Activated CD8-positive, alpha-beta memory T cell treated with anti-CD3 and anti-CD28 coated beads for 4 hours (primary cell): ENCODE measurements around the gene PTPN14.

Experiments used
- DNase-seq, 2 donors: peaks; one replicate each; pipeline ENCODE4 v3.0.0-alpha.2; 2020; ENCODE audit warnings: low read depth in 2 of 2

The PTPN14 gene

DNA sequence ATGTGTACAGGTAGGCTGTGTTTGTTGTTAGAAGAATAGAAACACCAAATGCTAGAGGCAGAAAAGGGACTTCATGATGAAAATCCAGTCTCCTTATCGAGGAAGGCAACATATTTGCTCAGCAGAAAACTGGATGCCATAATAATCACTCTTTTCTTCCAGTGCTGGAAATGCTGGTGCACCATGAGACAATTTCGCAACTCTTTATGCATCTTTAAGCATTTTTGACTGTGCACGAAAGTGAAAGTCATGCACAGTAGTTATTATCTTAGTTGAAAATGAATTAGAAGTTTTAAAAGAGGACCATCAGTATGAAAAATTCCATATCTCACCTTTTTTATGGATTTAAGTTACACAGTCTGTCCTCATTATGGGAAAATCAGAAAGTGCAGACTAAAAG is 241.4 kb downstream of the PTPN14 start:
- no peak for DNase-seq

DNA sequence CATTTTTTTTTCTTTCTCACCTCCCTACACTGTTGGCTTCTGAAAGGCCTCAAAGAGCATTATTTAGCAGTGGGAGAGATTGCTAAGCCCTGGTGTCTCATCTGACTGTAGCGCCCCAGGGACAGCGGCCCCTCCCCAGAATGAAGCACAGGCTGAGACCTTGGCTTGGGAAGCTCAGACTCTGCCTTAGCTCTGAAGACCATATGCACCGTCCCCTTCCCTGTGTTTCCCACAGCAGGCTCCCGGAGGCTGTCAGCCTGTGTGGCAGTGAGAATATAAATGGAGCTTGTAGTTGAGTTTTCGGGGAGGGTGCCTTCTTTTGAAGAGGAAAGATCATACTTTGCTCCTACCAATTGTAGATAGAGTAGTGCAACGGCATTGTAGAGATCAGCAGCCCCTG is 245.1 kb downstream of the PTPN14 start:
- no peak for DNase-seq

DNA sequence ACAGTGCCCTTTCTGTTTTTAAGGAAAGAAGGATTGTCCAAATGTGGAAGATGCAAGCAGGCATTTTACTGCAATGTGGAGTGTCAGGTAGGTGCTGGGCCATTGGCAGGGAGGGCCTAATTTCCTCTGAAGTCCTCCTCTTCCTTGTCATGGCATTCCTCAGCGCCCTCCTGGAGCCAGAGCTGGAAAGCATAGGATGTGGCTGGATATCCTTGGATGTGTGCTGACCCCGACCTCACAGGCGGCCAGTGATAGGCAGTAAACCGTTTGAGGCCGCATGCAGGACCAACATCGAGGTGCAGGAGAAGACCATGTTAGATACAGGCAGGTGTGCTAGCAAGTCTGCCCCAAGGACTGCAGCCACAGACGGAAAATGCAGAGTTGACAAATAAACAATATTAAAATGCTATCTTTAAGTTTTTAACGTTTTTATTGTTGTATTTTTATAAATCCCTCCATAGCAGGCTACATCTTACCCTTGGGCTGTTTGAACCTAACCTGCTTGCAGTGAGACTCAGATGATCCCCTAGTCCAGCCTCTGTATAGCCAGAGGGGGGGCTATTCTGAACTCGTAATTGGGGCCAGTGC is 246.1 kb downstream of the PTPN14 start:
- DNase-seq: no peak

DNA sequence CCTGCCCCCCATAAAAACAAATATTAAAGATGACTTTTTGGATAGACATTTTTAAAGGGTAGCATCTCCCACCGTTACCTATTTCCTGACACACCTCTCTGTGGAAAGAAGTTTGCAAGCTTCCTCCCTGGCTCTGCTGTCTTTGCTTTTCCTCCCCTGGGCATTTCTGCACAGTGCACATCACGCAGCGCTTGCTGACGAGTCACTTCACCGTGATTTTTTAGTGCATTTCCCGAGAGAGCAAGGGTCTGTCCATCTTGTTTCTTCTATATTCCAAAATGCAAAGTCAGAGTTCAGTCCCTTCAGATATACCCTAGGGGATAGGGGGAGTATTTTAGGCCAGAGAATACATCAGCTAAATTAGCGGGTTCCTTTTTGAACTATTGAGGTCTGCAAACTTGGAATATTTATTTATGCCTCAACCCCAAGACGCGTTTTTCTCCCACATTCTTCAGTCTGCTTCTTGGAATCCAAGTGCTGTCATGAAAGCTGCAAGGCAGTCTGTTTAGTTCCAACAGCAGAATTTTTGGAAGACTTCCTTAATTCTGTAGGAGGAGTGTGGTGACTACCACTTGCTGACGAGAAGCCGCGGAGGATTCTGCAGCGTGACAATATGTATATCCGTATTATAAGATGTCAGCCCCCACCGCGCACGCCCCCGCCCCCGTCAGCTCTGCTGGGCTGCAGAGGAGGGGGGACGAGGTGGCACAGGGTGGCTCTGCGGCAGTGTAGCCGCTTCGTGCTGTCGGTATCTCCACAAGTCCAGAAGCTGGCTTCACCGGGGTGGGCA is 248.1 kb downstream of the PTPN14 start:
- no peak for DNase-seq

DNA sequence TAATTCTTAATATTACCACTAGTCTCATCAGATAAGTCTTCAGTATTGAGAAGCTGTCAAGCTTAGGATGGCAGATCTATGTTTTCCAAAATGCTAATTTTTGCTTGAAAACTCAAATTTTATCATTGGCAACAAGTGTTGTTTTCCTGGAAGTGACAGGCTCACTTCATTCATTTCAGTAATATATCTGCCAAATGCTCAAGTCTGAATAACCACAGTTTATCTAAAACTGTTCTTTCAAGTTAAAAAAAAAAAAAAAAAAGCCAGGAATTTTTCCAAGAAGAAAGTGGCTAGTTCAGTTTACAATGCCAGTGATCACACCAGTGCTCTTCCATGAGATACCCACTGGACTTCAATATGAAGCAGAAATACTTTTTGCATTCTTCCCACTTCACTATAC is 249.9 kb downstream of the PTPN14 start:
- no peak for DNase-seq

DNA sequence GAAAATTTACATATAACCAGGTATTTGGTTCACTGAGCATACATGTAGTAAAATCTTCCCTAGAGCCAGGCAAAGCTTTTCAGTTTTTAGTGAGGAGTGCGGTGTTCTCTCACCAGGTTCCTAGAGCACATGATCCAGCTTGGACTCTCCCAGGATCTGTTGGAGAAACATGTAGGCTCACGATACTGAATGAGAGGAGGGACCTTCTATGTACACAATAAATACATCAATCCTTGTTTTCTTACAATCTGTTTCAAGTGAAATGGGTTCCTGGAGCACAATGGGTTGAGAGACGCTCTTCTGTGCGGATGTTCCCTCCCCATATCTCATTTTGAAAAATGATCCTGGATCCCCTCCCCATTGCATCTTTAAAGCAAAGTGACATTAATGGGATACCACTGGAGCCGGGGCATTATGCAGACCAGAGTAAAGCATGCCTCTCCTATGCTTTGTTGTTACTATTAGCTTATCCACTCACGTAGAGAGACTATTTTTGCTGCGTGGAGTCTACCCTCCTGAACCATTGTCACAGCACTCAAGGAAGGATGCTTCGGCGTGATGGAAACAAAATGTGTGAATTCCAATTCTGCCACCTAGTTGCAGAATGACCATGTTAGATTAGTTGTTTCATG is 251.1 kb downstream of the PTPN14 start:
- DNase-seq: no peak
